A549 (cell line): ENCODE measurements around the gene AREL1.

Experiments used
- CTCF ChIP-seq: fragments of >200 bp; sonication (Bioruptor Twin); formaldehyde crosslinking; IDR thresholded peaks from 3 replicates; pipeline ENCODE4 v1.5.1; 2016
- ELK1 ChIP-seq: fragments of 150-350 bp; IDR thresholded peaks from 2 replicates; pipeline ENCODE4 v1.6.1; 2014; ENCODE audit warnings: low read depth, mild to moderate bottlenecking, low read length
- EP300 ChIP-seq, 2 experiments: fragments of >200 bp; sonication (Bioruptor Twin); formaldehyde crosslinking; IDR thresholded peaks; 2 replicates in 1 of 2; 3 replicates in 1 of 2; pipeline ENCODE4 v1.6.1; 2016 to 2017
- HEYL ChIP-seq: fragments of 250-450 bp; sonication (Bioruptor Pico); IDR thresholded peaks from 2 replicates; pipeline ENCODE4 v1.8.0; 2021; ENCODE audit warnings: mild to moderate bottlenecking, moderate library complexity
- HMGXB4 ChIP-seq: fragments of 250-450 bp; sonication (Bioruptor Pico); IDR thresholded peaks from 2 replicates; pipeline ENCODE4 v1.5.0; 2021; ENCODE audit warnings: mild to moderate bottlenecking, moderate library complexity, borderline replicate concordance
- KDM1A ChIP-seq: fragments of 200-600 bp; sonication (generic); IDR thresholded peaks from 2 replicates; pipeline ENCODE4 v1.6.1; 2016; ENCODE audit warnings: low read depth, mild to moderate bottlenecking
- NR3C1 ChIP-seq: fragments of >200 bp; sonication (Bioruptor Twin); formaldehyde crosslinking; IDR thresholded peaks from 3 replicates; pipeline ENCODE4 v1.6.1; 2017
- PBX3 ChIP-seq: IDR thresholded peaks from 2 replicates; pipeline ENCODE4 v1.6.1; 2012
- PHF8 ChIP-seq: fragments of 200-600 bp; sonication (generic); IDR thresholded peaks from 2 replicates; pipeline ENCODE4 v1.6.1; 2016; ENCODE audit warnings: low read depth, mild to moderate bottlenecking, antibody characterized with exemption, moderate library complexity, borderline replicate concordance
- RAD21 ChIP-seq, 2 experiments: fragments of >200 bp in 1 of 2; sonication (Bioruptor Twin) in 1 of 2; formaldehyde crosslinking in 1 of 2; IDR thresholded peaks in 1 of 2; conservative IDR thresholded peaks in 1 of 2; 2 replicates in 1 of 2; 3 replicates in 1 of 2; pipeline ENCODE4 v1.6.1; 2012 to 2018; ENCODE audit warnings: inconsistent platforms in 1 of 2

GRCh38 chr14:74697011-74697410 lies 15.9 kb downstream of the AREL1 start:
- TF ChIP-seq KDM1A: no peak
- TF ChIP-seq CTCF: no peak
- TF ChIP-seq PBX3: no peak
- TF ChIP-seq RAD21 (conservative IDR thresholded peaks at IDR 0.05 in 1 of 2, IDR thresholded peaks at IDR 0.05 in 1 of 2): no peak
- TF ChIP-seq HMGXB4 (CRISPR knock-in tag): no peak
- TF ChIP-seq PHF8: no peak
- TF ChIP-seq HEYL (CRISPR knock-in tag): no peak
- no peak for TF ChIP-seq EP300 (IDR thresholded peaks at IDR 0.05)
- TF ChIP-seq ELK1: no peak
- no peak for TF ChIP-seq NR3C1
